SH-SY5Y (cell line): ENCODE results near the gene ETS1.

Source experiments
- GATA2 ChIP-seq: IDR thresholded peaks from 2 replicates; pipeline ENCODE4 v1.6.1; 2011; ENCODE audit warnings: mild to moderate bottlenecking, low read depth, low read length
- GATA3 ChIP-seq: IDR thresholded peaks from 2 replicates; pipeline ENCODE4 v1.6.1; 2011; ENCODE audit warnings: low read depth, mild to moderate bottlenecking, low read length, moderate library complexity

ETS1 gene, protein sequence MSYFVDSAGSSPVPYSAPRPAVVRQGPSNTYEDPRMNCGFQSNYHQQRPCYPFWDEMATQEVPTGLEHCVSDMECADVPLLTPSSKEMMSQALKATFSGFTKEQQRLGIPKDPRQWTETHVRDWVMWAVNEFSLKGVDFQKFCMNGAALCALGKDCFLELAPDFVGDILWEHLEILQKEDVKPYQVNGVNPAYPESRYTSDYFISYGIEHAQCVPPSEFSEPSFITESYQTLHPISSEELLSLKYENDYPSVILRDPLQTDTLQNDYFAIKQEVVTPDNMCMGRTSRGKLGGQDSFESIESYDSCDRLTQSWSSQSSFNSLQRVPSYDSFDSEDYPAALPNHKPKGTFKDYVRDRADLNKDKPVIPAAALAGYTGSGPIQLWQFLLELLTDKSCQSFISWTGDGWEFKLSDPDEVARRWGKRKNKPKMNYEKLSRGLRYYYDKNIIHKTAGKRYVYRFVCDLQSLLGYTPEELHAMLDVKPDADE

DNA sequence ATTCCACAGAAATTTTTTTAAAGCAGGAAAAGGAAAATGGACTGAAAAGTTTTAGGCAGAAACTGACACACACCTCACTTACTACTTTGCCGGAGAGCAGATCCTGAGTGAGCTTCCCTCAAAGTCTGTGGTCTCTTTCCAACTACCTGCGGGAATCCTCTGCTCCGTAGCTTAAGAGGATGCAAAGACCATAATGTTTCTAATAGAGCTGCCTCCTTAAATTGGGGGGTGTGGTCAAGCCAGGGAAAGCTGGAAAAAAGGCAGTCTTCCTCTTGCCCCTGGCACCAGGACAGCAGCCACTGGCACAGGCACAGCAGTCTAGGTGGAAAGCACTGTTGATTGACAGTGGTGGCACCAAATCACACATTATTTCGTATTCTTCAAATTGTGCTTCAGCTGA is at the start of gene ETS1:
ETS1 (minus strand) TSS at position 144 of the 400 bp plus-strand sequence. CDS start 14,428 bp downstream, outside the sequence.
- TF ChIP-seq GATA2 (no peak), GATA3 (no peak)

DNA sequence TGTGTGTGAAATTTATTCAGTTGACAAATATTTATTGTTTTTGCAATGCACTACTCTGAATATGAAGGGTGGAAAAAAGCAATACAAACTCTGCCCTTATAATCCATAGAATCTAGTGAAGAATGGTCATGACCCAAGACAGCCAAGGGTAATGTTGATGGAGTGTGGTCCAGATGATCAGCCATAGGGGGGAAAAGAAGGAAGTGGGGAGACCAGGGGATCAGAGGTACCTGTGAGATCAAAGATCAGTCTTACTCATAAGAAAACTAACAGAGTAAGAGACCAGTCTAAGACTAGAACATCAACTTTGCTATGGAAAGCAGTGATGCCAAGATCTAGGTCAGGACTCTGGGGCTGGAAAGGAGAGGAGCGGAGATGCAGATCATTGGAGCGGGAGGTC is 47.0 kb upstream of the ETS1 start:
- TF ChIP-seq GATA2: no peak
- TF ChIP-seq GATA3: no peak

DNA sequence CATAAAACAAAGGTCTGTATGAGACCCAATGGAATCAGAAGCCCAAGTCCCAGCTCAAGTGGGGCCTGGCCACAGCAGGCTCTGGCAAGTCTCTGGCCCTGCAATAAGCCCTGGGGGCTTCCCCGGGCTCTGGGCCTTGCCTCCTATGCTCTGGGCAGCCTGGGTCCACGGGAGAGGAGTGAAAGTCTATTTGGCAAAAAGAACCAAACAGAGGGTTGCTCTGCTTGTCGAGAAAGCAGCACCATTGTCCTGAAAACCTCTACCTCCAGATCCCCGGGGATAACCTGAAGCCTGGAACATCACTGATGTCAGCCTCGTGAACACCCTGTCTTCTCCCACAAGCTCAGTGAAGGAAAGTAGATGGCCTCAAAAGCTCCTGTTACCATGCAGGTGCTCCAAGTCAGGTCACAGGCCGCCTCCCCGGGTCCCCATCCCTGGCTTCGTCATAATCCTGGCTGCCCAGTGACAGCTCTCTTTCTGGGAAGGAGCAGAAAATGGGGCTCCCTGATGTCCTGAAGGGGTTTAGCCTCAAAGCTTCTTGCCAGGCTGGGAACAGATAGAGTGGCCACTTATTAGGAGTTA is 46.1 kb upstream of the ETS1 start:
- no peak for TF ChIP-seq GATA3

DNA sequence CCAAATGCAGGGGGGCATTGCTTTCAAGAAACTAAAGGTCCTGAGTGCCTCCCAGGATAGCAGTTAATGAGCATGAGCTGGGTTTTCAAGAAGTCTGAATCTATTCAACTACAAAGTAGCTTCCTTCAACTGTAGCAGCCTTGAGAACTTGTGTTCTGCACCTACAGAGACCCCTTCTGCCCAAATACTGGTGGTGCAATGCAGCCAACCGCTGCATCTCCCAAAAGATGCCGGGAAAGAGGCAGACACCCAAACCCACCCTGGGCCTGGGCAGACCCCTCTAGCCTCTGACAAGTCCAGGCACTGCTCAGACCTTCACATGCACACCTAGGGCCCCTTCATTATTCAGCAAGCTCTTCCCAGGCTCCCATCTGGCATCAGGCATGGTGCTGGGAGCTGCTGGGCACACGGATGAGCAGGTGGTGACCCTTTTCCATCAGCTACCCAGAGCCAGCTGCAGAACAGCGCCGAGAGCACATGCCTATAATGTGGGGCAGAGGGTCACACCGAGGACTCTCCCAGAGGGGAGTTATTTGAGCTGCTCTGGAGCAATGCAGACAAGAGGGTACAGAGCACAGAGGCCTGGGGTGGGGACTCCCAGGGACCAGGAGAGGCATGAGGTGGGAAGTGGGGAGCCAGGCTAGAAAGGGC is 44.9 kb upstream of the ETS1 start:
- TF ChIP-seq GATA2 (no peak), GATA3 (no peak)

DNA sequence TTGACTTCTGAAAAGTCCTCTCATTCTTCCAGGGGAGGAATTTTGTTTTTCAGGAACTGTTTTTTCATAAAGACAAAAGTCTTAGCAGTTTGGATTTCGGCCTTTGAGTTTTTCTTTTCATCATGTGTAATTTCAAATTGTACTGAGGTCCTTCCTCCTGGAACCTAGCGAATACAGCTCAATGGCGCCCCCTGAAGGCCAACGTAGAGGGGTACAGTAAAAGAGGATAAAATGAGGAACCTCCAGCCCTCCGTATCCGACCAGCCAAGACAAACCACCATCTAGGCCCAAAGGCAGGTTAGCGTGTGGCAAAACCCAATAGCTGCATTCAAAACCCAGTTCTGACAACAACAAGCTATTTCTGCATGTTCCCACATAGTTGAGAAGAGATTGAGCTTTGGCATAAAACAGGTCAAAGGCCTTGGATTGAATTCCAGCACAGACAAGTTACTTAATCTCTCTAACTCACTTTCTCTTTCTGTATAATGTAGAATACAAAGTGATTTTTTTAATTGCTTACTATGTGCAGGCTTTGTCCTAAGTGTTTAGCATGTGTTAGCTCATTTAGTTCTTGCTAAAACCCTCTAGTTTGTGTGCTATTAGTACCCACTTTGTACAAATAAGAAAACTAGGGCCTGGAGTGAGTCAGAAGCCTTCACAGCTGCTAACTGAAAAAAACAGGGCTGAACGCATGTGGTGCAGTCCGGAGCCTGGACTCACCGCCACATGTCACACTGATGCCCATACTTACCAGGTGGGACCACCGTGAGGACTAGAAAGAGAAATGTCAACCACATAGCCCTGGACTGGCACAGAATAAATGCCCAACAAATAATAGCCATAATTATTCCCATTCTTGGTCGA is 43.2 kb upstream of the ETS1 start:
- TF ChIP-seq GATA3: no peak
- no peak for TF ChIP-seq GATA2

DNA sequence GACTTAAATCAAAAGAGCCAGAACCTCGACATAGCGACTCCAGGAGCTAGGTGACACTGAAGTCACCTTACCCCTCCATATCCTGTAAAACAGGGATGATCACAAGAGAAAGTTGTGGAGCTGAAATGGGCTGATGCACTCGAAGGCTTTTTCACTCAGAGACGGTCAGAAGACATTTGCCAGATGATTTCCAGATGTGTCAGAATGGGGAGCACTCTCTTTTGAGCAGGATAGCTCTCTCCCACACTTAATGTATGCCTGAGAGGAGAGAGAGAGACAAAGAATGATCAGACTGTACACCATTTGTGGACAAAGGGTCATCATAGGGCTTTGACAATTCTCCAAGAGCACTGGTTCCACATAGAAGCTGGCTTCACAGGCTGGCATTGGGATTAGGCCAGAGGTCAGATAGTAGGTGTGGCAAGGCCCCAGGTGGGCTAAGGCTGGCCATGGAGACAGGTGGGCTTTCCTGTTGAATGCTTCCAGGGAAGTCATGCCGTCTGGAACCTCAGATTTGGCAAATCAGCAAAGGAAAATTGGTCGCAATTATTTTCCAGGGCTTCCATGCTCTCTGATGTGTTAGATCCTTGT is 42.3 kb upstream of the ETS1 start:
- no peak for TF ChIP-seq GATA3
- no peak for TF ChIP-seq GATA2

DNA sequence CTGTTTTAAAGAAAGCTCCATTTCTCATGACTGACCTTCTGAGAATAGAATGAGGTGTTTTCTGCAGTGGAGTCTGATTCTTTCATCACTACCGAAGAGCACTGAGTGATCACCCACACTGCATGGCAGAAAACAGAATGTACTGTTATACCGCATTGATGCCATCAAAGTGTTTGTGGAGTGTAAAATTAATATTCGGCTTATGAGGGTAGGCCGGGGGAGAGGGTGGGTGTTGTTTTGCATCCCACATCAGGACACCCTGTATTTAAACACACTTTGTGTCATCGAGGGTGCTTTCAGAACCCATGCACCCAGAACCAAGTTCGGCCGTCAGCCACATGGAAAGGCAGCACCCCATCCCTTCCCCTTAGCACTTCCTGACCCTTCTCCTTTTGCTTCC is 41.3 kb upstream of the ETS1 start:
- TF ChIP-seq GATA2: no peak
- TF ChIP-seq GATA3: no peak

DNA sequence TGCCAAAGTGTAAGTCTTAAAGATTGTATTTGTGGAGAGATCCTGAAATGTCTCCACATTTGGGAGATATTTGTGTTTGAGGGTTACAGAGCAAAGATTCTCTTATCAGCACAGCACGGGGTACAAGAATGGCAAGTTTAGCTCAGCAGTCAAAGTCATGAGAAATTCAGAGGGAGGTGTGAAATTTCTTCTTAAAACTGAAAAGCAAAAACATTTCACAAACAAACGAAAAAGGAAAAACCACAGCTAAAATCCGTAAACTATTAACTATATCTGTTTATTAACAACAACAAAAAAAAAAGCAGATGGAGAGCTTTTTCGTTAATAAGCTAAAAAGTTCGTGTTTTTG is 40.9 kb upstream of the ETS1 start:
- no peak for TF ChIP-seq GATA2
- no peak for TF ChIP-seq GATA3

DNA sequence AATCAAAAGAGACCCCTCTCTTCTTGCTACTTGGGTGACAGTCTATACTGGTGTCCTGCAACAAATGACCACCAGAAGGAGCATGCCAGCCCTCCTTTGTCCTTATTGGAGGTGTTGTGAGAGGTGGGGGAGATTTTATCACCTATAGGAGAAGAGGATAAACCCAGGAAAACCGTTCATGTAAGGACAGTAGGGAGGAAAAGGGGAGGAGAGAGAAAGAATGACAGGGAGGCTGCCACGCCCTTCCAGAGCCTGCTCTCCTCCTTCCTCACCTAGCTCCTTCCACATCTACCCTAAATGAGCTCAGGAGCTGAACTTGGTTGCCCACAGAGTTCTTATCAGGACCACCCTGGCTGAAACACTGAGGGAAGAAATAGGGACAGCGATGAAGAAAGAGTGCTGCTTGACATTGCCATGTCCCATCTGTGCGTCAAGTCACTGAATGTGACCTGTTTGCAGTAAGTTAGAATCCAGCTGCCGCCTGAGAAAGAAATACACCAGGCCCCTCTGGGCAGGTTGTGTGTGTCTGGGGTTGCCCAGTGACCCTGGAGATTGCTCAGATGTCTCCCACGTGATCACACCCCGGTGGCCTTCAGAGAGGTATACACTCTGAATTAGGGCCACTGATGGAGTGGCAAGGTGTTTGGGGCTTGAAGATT is 40.4 kb upstream of the ETS1 start:
- TF ChIP-seq GATA3 (no peak), GATA2 (no peak)

DNA sequence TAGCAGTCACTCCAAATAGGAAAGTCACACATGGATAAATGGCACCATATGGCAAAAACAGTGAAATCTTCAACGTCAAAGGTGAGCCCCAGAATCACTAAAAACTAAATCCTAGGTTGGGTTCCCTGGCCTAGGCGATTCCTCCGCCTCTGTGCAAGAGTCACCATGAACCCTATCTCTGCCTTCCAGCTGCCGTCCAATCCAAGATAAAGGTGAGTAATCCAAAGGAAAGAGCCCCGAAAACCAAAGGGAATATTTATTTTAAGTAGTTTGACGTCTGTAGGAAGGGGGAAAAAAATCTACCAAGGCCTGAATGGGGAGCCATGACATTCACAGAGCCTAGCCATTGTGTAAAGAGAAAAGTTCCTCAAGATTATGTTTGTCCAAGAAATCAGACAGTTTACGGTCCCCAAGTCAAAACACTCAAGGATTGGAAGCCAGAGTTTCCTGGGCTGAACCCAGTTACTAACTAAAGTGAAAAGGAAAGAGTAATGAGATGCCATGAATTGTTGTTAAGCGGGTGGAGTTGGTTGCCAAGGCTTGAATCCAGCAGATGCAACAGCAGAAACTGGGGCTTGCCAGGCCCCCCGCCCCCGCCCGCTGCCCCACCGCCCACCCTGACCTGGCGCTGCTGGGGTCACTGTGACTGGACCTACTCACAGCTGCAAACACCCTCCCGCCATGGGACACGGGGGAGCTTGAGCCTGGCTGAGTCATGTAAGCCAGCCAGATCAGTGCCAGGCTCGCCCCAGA is 39.7 kb upstream of the ETS1 start:
- no peak for TF ChIP-seq GATA3
- TF ChIP-seq GATA2: no peak

DNA sequence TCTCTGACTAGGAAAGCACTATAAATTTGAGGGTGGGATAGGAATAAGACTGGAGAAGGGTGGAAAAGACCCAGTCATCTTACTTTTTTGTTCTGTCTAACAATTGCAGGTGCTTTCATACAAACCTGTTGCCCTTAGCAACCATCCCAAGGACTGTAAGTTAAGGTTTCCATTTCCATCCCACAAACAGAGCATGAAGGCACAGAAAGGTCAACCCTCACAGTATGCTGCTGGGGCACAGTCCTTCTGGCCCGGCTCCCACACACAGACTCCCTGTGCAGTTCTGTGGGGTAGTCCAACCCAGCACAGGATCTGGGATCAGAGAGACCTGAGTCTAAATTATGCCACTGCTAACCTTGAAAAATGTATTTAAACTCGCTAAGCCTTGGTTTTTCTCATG is 38.4 kb upstream of the ETS1 start:
- TF ChIP-seq GATA2 (no peak), GATA3 (no peak)

DNA sequence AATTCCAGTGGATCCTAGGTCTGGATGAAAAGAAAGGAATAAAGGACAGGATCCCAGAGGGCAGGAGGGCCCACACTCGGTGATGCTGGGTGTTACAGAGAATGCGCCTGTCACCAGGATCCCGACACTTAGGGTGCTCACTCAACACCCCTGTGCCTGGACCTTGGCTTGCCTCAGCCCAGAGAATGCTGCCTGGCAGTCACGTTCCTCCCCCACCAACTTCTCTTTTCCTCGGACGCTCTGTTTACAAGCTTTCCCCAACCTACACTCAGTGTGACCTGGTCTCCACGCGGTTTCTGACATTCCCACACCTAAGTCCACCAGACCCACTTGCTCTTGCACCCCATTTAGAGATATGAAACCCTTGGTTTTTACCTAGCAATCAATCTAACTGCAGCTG is 38.0 kb upstream of the ETS1 start:
- no peak for TF ChIP-seq GATA2
- TF ChIP-seq GATA3: no peak
